H1 (cell line): ENCODE measurements around the gene RFNG. TPM values are rescaled to one million over a fixed set of nuclear protein-coding genes. Genes with fewer than 3 reads are reported as not detected.

Source experiments
- CTCF ChIA-PET: fragments of 300-600 bp; sonication (Branson Sonifier 250); formaldehyde crosslinking; loops from one replicate; lab custom pipeline; 2021; ENCODE audit not compliant: partially characterized antibody; lab: Charles Lee
- POLR2A ChIA-PET: fragments of 300-600 bp; sonication (Branson Sonifier 250); formaldehyde crosslinking; loops from one replicate; lab custom pipeline; 2021; ENCODE audit warnings: inconsistent platforms; ENCODE audit not compliant: partially characterized antibody; lab: Charles Lee
- DNase-seq, 2 experiments: peaks; one replicate each; pipeline versions ENCODE4 v3.0.0 to v3.0.0-alpha.2; 2010 to 2022; ENCODE audit warnings: low spot score in 2 of 2, low read depth in 1 of 2, mixed read lengths in 1 of 2
- FAIRE-seq: peaks from 2 replicates; lab custom pipeline; 2011; peaks lifted over from hg19 to GRCh38; lab: Jason Lieb, UNC
- H2AFZ ChIP-seq: 2 replicates; pipeline ENCODE4 v1.8.1; 2012; ENCODE audit warnings: low read length, inconsistent platforms
- H2AK5ac ChIP-seq: 2 replicates; pipeline ENCODE4 v1.6.1; 2013; ENCODE audit warnings: low read depth, low read length
- H2BK120ac ChIP-seq: replicated peaks from 2 replicates; pipeline ENCODE3; 2013; ENCODE audit warnings: low read depth, low read length, inconsistent platforms
- H2BK12ac ChIP-seq: 2 replicates; pipeline ENCODE4 v1.6.1; 2013; ENCODE audit warnings: low read depth, low read length
- H2BK15ac ChIP-seq: 2 replicates; pipeline ENCODE4 v1.6.1; 2013; ENCODE audit warnings: low read length
- H2BK20ac ChIP-seq: 2 replicates; pipeline ENCODE4 v1.6.1; 2013; ENCODE audit warnings: low read length
- H2BK5ac ChIP-seq: 2 replicates; pipeline ENCODE4 v1.6.1; 2013; ENCODE audit warnings: low read depth, low read length
- H3K14ac ChIP-seq: 2 replicates; pipeline ENCODE4 v1.6.1; 2013; ENCODE audit warnings: inconsistent platforms; ENCODE audit not compliant: insufficient read length
- H3K18ac ChIP-seq: 2 replicates; pipeline ENCODE4 v1.6.1; 2013; ENCODE audit warnings: low read length; ENCODE audit errors: extremely low read depth
- H3K23ac ChIP-seq: 2 replicates; pipeline ENCODE4 v1.6.1; 2013; ENCODE audit warnings: inconsistent platforms; ENCODE audit not compliant: insufficient read length
- H3K23me2 ChIP-seq: 2 replicates; pipeline ENCODE4 v1.6.1; 2013; ENCODE audit warnings: low read depth, low read length
- H3K27ac ChIP-seq: 2 replicates; pipeline ENCODE4 v1.6.1; 2011; ENCODE audit warnings: low read depth, low read length, inconsistent platforms
- H3K27me3 ChIP-seq, 4 experiments: replicated peaks in 1 of 4; 1 replicate in 1 of 4; 2 replicates in 3 of 4; pipeline versions ENCODE4 v1.6.1 to v1.8.1; 2011 to 2013; ENCODE audit warnings: low read length in 3 of 4, mild to moderate bottlenecking in 3 of 4, inconsistent platforms in 2 of 4, mixed read lengths in 2 of 4, moderate library complexity in 1 of 4; ENCODE audit not compliant: control insufficient read depth in 3 of 4, insufficient read depth in 3 of 4; ENCODE audit errors: extremely low read depth in 1 of 4
- H3K36me3 ChIP-seq, 4 experiments: 2 replicates each; pipeline versions ENCODE4 v1.6.1 to v1.8.1; 2011 to 2013; ENCODE audit warnings: mild to moderate bottlenecking in 4 of 4, low read length in 3 of 4, moderate library complexity in 2 of 4, control low read depth in 1 of 4, inconsistent platforms in 1 of 4; ENCODE audit not compliant: insufficient read depth in 4 of 4, control insufficient read depth in 2 of 4
- H3K4ac ChIP-seq: replicated peaks from 2 replicates; pipeline ENCODE3; 2013; ENCODE audit warnings: low read length, low read depth, mixed read lengths, inconsistent platforms; ENCODE audit not compliant: insufficient read length
- H3K4me1 ChIP-seq, 4 experiments: replicated peaks in 1 of 4; 1 replicate in 1 of 4; 2 replicates in 3 of 4; pipeline versions ENCODE4 v1.6.1 to v1.8.1; 2011 to 2013; ENCODE audit warnings: low read length in 3 of 4, inconsistent platforms in 2 of 4, mixed read lengths in 1 of 4; ENCODE audit not compliant: insufficient read depth in 4 of 4, control insufficient read depth in 3 of 4
- H3K4me2 ChIP-seq, 2 experiments: 2 replicates each; pipeline versions ENCODE4 v1.6.1 to v1.8.1; 2011 to 2013; ENCODE audit warnings: low read depth in 2 of 2, low read length in 2 of 2, control low read depth in 1 of 2, inconsistent platforms in 1 of 2, mild to moderate bottlenecking in 1 of 2; ENCODE audit not compliant: insufficient read depth in 1 of 2
- H3K4me3 ChIP-seq, 4 experiments: fragments of 200-600, 300-600 bp in 1 of 4; sonication (generic), shearing (Covaris generic), sonication (Bioruptor Twin) in 1 of 4; 2 replicates each; pipeline versions ENCODE4 v1.5.1 to v1.8.1; 2011 to 2016; ENCODE audit warnings: low read length in 4 of 4, low read depth in 3 of 4, control low read depth in 2 of 4, inconsistent platforms in 2 of 4, mild to moderate bottlenecking in 2 of 4, mixed read lengths in 1 of 4, moderate library complexity in 1 of 4; ENCODE audit not compliant: insufficient read depth in 2 of 4; ENCODE audit errors: extremely low read depth in 1 of 4
- H3K56ac ChIP-seq: replicated peaks from 2 replicates; pipeline ENCODE3; 2013; ENCODE audit warnings: low read depth, mild to moderate bottlenecking, mixed read lengths, low read length, inconsistent platforms; ENCODE audit not compliant: insufficient read length
- H3K79me1 ChIP-seq: 2 replicates; pipeline ENCODE4 v1.6.1; 2013; ENCODE audit warnings: low read depth, low read length, control low read depth
- H3K79me2 ChIP-seq, 2 experiments: 2 replicates each; pipeline versions ENCODE4 v1.6.1 to v1.8.1; 2012 to 2013; ENCODE audit warnings: low read length in 2 of 2, mild to moderate bottlenecking in 2 of 2, inconsistent platforms in 1 of 2; ENCODE audit not compliant: insufficient read depth in 2 of 2, control insufficient read depth in 1 of 2
- H3K9ac ChIP-seq, 4 experiments: replicated peaks in 1 of 4; 1 replicate in 1 of 4; 2 replicates in 3 of 4; pipeline versions ENCODE4 v1.6.1 to v1.8.1; 2011 to 2013; ENCODE audit warnings: low read depth in 3 of 4, low read length in 3 of 4, control low read depth in 2 of 4, mild to moderate bottlenecking in 2 of 4, moderate library complexity in 2 of 4, inconsistent platforms in 1 of 4; ENCODE audit errors: extremely low read depth in 1 of 4
- H3K9me3 ChIP-seq, 2 experiments: 2 replicates each; pipeline versions ENCODE4 v1.6.1 to v1.8.1; 2012 to 2013; ENCODE audit warnings: mild to moderate bottlenecking in 2 of 2, moderate library complexity in 2 of 2, control low read depth in 1 of 2, inconsistent platforms in 1 of 2, low read depth in 1 of 2, low read length in 1 of 2, mixed read lengths in 1 of 2; ENCODE audit not compliant: insufficient read depth in 2 of 2
- H4K20me1 ChIP-seq, 2 experiments: replicated peaks in 1 of 2; 2 replicates each; pipeline versions ENCODE3 to v1.8.1; 2011 to 2013; ENCODE audit warnings: inconsistent platforms in 2 of 2, low read length in 2 of 2, mild to moderate bottlenecking in 1 of 2; ENCODE audit not compliant: insufficient read depth in 2 of 2, control insufficient read depth in 1 of 2
- H4K5ac ChIP-seq: 2 replicates; pipeline ENCODE4 v1.6.1; 2013; ENCODE audit warnings: low read length, low read depth, mixed read lengths, inconsistent platforms; ENCODE audit not compliant: insufficient read length
- H4K8ac ChIP-seq: 2 replicates; pipeline ENCODE4 v1.8.0; 2013; ENCODE audit warnings: mild to moderate bottlenecking, moderate library complexity, low read length, inconsistent platforms; ENCODE audit not compliant: insufficient read depth; ENCODE audit errors: extremely low read depth
- H4K91ac ChIP-seq: replicated peaks from 2 replicates; pipeline ENCODE3; 2013; ENCODE audit warnings: low read length, mixed read lengths, inconsistent platforms; ENCODE audit not compliant: insufficient read length
- BCL11A ChIP-seq, 2 experiments: IDR thresholded peaks; one replicate each; pipeline ENCODE4 v1.6.1; 2011; ENCODE audit warnings: low read depth in 2 of 2, low read length in 2 of 2, mild to moderate bottlenecking in 2 of 2
- HDAC6 ChIP-seq: IDR thresholded peaks from one replicate; pipeline ENCODE4 v1.7.1; 2012; ENCODE audit warnings: low read depth, mild to moderate bottlenecking, inconsistent platforms, low read length, moderate library complexity
- RFX5 ChIP-seq: IDR thresholded peaks from 2 replicates; pipeline ENCODE4 v1.6.1; 2011; ENCODE audit warnings: low read depth, low read length, improper control_type of control experiment, borderline replicate concordance
- WGBS, 2 experiments: shearing (Covaris generic) in 1 of 2; methylation state at CpG; one replicate each; pipeline versions ENCODE4 v1.1.6 to v1.1.7; 2013 to 2015; ENCODE audit warnings: low lambda C conversion rate in 2 of 2, mixed read lengths in 2 of 2, inconsistent platforms in 1 of 2, low coverage in 1 of 2, missing lambda C conversion rate in 1 of 2; ENCODE audit not compliant: insufficient replicate concordance in 2 of 2, insufficient coverage in 1 of 2, insufficient read length in 1 of 2; ENCODE audit errors: extremely low coverage in 1 of 2, missing lambda C conversion rate in 1 of 2; 5-methylcytosine and 5-hydroxymethylcytosine counted together
- polyA plus RNA-seq, 7 experiments: library from polyadenylated mRNA; depleted of rRNA in 3 of 7; stranded (reverse) in 5 of 7; unstranded in 2 of 7; fragments of >200 nt in 5 of 7; fragments of 200-250 nt in 2 of 7; gene quantifications; 1 replicate in 5 of 7; 2 replicates in 1 of 7; 4 replicates in 1 of 7; pipeline versions ENCODE4 v1.2.1 to v1.2.3, GENCODE V29; 2011 to 2013; ENCODE audit warnings: missing spikeins in 2 of 7, mixed read lengths in 2 of 7
- total RNA-seq: library from RNA; stranded (reverse); fragmentation: NEBNext Ultra II Directional; extraction: Animal tissue kit (Norgen Biotek cat#: 25700); gene quantifications from 2 replicates; pipeline ENCODE4 v1.2.1, GENCODE V29; 2021

Gene RFNG
- total and polyA plus RNA-seq, 2 of the 8 experiments (the other 6 are each of a cell fraction or from before 2014, with no cell fraction given): 26.7 to 28.4 TPM

DNA sequence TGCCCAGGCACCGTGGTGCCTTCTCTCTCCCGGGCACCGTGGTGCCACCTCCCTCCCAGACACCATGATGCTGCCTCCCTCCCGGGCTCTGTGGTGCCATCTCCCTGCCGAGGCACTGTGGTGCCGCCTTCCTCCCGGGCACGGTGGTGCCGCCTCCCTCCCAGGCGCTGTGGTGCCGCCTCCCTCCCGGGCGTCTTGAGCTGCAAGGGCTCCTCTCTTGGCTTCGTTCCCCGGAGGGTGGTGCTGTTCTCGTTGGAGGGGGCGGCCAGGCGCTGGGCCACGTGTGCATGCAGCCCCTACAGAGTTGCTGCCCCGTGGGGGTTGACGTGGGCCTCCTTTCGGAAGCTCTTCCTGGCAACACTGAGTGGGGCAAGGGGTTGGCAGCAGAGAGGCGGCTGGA lies 37.2 kb downstream of the RFNG start:
- no peak overlapping the region for H2BK20ac ChIP-seq
- no peaks in the 10 kb centered on the region for H3K9me3 ChIP-seq
- H2BK5ac ChIP-seq: no peak overlapping the region
- no peaks in the 10 kb centered on the region for H3K79me2 ChIP-seq
- no peaks in the 10 kb centered on the region; the same call in 1 of the 2 replicates for H3K79me1 ChIP-seq
- H4K91ac ChIP-seq: no peak overlapping the region
- H4K5ac ChIP-seq: no peak overlapping the region
- H4K20me1 ChIP-seq: peaks cover 3 to 10% of the 10 kb centered on the region in 2 experiments
- no peak overlapping the region for H2BK120ac ChIP-seq
- no peak overlapping the region for H3K23ac ChIP-seq
- no peak overlapping the region for H2AFZ ChIP-seq
- ChIA-PET CTCF (interaction anchor here (0.8 to 1.9 kb wide), 3 partner anchors 89 to 145 kb away, joined by 3 to 6 read pairs (median 5); no protein-coding TSS in a partner anchor), POLR2A (interaction anchor here (0.5 to 0.9 kb wide), 3 partner anchors 23 to 74 kb away, joined by 3 read pairs; no protein-coding TSS in a partner anchor)
- H3K27ac ChIP-seq: no peak overlapping the region; the same call in 1 of the 2 replicates
- H3K18ac ChIP-seq: no peak overlapping the region
- WGBS, 2 experiments: 93% methylated on average over 11 of the region's 23 CpGs; no CpG with 5 or more reads in 1 of the 2 experiments
- H4K8ac ChIP-seq: 0 out of 2 replicates have a peak overlapping the region, but pooled peaks have one; percentile 2
- no peak overlapping the region for H3K4me3 ChIP-seq
- no peak overlapping the region for H3K4me2 ChIP-seq
- H3K9ac ChIP-seq: no peak overlapping the region
- DNase-seq (no peak), FAIRE-seq (no peak)
- no peaks in the 10 kb centered on the region; a peak in 2 of 8 replicates for H3K36me3 ChIP-seq
- H3K23me2 ChIP-seq: no peaks in the 10 kb centered on the region
- no peaks in the 10 kb centered on the region; a peak in 1 of 7 replicates for H3K4me1 ChIP-seq
- H2AK5ac ChIP-seq: no peak overlapping the region
- TF ChIP-seq RFX5: no peak
- TF ChIP-seq HDAC6: no peak
- no peak for TF ChIP-seq BCL11A (IDR thresholded peaks at IDR 0.05; ENCODE audit: low read depth in 2 of 2, low read length in 2 of 2)
- no peak overlapping the region for H3K56ac ChIP-seq
- H3K4ac ChIP-seq: no peak overlapping the region
- no peaks in the 10 kb centered on the region for H3K27me3 ChIP-seq
- no peak overlapping the region for H2BK12ac ChIP-seq
- H3K14ac ChIP-seq: no peak overlapping the region
- no peak overlapping the region for H2BK15ac ChIP-seq
